SK-N-DZ (cell line): ENCODE data around the gene SP2.

Experiments used
- DNase-seq: peaks from one replicate; pipeline ENCODE4 v3.0.0-alpha.2; 2015; ENCODE audit warnings: low spot score

SP2 gene

DNA sequence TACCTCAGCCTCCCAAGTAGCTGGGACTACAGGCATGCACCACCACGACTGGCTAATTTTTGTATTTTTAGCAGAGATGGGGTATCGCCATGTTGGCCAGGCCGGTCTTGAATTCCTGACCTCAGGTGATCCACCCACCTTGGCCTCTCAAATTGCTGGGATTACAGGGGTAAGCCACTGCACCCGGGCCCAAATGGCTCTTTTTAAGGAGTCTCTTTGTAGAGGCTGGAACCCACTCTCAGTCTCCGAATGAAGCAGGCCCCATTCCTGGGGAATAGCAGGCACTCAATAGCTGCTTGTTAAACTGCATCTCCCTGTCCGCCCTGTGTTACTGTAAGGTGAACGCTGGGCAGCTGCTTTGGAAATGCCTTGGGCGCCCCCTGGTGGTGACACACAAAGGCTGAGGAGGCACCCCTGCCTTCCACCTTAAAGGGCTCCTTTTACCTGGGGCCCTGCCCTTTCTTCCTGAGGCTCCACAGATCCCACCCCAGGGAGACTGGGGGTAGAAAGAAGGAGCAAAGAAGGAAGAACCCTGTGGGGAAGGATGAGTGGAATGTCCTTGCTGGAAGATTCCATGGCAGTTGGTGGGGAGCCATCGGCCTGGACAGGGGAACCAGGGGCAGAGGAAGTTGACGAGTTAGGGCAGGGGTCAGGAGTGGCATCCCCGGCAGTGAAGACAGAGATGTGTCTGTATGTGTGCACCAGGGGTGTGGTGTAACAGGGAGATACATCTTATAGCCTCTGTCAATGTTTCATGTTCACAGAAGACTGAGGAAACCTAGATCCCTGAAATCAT, 6.1 kb upstream of the SP2 start:
- peak; percentile 85 for DNase-seq

- no peak for DNase-seq
Observed at GRCh38 chr17:47891545-47892088, 4.4 kb upstream of the SP2 start.

GRCh38 chr17:47894498-47895346, 1.3 kb upstream of the SP2 start:
- no peak for DNase-seq

- no peak for DNase-seq
Observed at GRCh38 chr17:47895347-47895855, 635 bp upstream of the SP2 start.

DNA sequence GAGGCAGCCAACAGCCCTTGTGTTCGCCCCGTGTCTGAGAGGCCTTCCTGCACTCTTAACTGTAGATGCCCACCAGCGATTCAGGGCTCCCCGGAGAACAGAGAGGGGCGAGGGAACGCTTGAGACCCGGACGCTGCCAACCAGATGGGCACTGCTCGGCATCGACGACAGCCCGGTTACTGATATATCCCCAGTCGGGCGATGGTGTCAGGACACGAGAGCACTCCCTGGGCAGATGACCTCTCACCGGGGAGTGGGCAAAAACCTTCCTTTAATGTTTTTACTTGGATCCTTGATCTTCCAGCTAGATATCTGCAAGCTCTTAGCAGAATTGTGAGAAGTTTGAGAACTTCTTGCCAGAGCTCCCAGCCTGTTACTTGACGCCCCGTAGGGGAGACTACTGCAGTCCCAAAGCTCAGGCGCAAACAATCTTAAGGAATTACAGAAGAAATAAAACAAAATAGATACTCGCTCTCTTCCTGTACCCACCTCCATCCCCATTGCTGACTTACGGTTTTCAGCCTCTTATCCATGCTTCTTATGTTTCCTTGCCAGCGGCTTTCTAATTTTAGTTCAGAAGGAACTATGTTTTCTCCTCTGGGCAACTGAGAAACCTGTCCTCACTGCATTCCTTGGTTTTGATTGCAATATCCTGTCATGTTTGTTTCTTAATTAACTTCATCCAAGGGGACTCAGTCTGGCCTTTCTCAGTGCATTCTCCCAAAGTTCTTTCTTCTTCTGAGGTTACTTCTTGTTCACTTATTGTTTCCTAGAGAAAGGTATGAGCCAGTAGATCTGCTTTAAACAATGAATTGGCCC, 845 bp downstream of the SP2 start:
- DNase-seq: no peak

DNA sequence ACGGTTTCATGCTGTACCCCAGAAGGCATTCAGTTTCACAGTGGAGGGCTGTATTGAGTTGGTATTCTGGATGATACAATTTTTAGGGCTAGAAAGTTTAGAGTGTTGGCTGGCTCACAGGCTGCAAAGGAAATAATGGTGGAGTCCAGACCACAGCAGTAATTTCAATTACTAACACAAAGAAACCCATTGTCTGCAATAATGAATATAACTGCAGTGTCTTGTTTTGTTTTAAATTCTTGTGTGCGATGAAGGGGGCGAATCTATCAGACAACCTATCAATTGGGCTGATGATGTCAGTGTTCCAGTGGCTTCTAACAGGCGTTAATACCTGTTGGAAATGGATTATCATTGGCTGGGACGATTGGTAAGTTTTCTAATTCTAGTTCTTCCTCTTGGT, 1.5 kb downstream of the SP2 start:
- no peak for DNase-seq

GRCh38 chr17:47898241-47898640, 2.2 kb downstream of the SP2 start:
- DNase-seq: no peak

DNA sequence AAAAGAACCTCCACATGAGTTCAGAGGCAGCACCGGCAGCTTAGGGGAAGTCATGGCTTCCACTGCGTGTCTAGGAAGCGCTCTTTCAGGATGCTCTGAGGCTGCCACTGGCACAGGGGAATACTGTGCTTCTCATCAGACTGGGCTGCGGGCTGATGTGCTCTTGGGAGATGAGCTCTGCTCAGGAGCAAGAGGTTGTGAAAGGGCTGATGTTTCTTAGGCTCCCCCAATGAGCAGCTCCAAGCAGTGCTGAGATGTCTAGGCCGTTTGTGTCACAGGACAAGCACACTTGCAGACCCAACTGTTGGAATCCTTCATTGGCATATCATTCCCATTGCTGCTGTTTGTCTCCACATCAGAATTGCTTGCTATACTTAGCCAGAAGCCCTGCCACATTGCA, 3.6 kb downstream of the SP2 start:
- no peak for DNase-seq

GRCh38 chr17:47901423-47901822, 5.4 kb downstream of the SP2 start:
- DNase-seq: no peak

DNA sequence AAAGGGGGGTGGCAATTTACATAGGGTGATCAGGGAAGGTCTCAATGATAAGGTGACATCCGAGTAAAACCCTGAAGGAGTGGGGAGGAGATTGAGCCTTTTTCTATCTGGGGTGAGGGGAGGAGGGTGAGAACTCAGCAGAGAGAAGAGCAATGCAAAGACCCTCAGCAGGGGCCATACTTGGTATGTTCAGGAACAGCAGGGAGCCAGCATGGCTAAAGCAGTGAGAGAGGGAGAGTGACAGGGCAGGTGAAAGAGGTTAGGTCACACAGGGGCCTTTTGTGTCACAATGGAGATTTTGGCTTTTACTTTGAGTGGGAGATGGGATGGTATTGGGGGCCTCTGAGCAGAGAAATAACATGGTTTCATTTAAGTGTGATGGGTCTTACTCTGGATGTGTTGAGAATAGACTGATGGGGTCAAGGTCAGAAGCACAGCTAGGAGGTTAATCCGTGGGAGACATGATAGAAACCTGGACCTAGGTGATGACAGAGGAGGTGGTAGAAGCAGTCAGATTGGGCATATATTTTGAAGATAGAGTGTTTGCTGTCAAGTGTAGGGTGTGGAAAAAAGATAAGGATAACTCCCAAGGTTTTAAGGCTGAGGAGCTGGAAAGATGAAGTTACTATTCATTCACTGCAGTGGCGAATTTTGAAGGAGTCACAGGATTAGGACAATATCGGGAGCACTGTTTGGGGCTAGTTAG, 6.2 kb downstream of the SP2 start:
- no peak for DNase-seq

DNA sequence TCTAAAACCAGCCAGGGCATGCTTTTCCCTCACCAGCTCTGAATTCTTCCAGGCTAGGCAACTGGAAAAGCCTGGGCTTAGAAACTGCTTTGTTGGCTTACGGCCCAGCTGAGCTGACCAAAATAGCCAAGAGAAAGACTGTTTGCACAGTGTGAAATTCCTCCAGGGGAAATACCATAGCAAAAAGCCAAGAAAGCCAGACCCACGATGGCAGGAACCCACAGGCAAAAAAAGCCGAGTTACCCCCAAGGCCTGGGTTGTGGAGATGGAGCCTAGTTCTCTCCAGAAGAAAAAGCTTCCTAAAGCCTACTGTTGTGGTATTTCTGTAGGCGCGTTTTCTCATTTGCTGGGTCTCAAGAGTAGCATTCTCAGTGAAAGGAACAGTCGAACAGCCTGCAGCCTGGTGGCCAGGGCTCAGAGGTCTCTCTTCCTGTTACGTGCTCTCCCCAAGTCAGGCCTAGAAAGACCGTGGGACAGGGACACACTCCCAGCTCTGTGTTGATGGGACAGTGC, 9.2 kb downstream of the SP2 start:
- DNase-seq: no peak

- DNase-seq: no peak
Observed at GRCh38 chr17:47906443-47906842, 10.4 kb downstream of the SP2 start.

DNA sequence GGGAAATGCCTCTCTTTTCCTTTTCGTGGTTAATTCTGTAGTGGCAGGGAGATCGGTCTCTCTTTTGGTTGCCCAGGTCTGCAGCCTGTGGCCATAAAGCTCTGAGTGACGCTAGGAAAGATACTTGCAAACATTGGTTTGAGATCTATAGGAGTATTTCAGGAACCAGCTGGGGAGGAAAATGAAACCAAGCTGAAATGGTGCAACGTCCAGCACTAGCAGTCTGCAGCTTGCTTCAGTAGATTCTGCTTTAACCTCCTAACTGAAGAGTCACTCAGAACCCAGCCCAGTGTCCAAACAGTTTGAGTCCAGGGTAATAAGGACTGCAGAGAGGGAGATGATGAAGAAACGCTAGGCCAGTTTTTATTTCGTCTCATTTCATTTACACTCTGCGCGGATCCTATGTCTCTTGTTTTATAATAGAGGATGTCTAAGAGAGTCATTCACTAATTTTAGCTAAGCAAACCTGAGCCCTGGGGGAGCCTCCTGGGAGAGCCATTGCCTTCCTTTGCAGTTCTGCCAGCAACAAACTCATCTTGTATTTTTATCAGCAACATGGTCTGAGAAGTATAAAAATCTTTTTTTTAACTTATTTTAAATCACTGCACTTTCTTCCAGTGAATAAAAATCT, 12.0 kb downstream of the SP2 start:
- DNase-seq: no peak

DNA sequence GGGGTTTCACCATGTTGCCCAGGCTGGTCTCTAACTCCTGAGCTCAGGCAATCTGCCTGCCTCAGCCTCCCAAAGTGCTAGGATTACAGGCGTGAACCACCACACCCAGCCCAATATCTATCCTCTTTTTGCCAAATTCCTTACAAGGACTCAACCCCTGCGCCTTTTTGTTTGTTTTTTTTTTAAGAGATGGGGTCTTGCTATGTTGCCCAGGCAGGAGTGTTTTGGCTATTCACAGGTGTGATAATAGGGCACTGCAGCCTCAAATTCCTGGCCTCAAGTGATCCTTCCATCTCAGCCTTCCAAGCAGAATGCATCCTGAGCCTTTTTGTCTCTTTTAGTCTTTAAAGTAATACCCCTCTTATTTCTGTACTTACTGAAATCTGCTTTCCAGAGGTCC, 17.0 kb downstream of the SP2 start:
- DNase-seq: no peak

DNA sequence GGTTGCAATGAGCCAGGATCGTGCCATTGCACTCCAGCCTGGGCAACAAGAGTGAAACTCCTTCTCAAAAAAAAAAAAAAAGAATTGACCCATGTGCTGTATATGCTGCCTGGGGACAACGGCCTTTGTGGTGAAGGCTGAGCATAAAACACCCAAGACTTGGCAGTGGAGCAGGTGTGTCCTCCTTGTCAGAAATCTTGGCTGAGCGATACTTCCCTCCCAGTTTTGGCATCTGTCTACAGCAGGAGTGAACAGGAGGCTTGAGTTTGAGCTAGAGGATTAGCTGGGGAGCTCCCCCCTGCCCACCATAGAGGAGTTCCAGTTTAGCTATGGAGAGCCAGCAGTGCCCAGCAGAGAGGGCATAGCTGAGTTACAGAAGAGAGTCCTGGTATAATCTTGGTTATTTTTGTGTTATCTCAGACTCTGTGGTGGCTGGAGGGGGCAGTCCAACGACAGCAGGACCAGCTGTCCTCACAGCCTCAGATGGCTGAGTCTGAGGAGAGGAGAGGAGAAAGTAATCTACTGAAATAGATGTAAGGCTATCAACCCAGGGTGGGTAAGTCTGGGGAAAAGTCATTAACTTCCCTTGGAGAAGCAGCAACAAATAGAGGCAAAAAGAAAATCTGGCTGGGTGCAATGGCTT, 18.4 kb downstream of the SP2 start:
- no peak for DNase-seq

- DNase-seq: no peak
Observed at GRCh38 chr17:47915776-47916398, 19.9 kb downstream of the SP2 start.

DNA sequence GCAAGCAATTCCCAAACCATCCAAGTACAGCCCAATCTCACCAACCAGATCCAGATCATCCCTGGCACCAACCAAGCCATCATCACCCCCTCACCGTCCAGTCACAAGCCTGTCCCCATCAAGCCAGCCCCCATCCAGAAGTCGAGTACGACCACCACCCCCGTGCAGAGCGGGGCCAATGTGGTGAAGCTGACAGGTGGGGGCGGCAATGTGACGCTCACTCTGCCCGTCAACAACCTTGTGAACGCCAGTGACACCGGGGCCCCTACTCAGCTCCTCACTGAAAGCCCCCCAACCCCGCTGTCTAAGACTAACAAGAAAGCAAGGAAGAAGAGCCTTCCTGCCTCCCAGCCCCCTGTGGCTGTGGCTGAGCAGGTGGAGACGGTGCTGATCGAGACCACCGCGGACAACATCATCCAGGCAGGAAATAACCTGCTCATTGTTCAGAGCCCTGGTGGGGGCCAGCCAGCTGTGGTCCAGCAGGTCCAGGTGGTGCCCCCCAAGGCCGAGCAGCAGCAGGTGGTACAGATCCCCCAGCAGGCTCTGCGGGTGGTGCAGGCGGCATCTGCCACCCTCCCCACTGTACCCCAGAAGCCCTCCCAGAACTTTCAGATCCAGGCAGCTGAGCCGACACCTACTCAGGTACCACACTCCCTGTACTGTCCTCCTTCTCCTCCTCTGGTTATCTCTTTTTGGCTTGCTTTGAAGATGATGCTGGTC, 20.6 kb downstream of the SP2 start:
- no peak for DNase-seq

DNA sequence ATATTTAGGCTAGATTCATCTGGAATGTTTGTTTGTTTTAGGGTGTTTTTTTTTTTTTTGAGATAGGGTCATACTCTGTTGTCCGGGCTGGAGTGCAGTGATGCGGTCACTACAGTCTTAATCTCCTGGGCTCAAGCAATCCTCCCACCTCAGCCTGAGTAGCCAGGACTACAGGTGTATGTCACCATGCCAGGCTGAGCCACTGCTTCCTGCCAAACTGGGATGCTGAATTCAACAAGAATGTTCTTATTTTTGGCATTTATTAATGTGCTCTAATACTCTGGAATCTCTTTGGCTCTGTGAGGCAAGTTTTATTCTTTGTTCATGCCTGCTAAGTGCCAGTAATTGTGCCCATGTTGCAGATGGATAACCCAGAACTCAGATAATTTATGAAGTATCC, 21.5 kb downstream of the SP2 start:
- no peak for DNase-seq

GRCh38 chr17:47918006-47918405, 22.0 kb downstream of the SP2 start:
- no peak for DNase-seq
